CMK (cell line): ENCODE results near the gene RNU1-2.
A peak's percentile ranks its signal among the peaks of the same experiment; 100 is the strongest.
"Not testable (repeated sequence)": the region's sequence is repeated elsewhere in the genome, so short reads cannot be mapped to it uniquely, and the experiment has no call there.

ENCODE experiments used
- DNase-seq: peaks from one replicate; pipeline ENCODE4 v3.0.0-alpha.2; 2010; ENCODE audit warnings: low read depth

Gene RNU1-2

DNA sequence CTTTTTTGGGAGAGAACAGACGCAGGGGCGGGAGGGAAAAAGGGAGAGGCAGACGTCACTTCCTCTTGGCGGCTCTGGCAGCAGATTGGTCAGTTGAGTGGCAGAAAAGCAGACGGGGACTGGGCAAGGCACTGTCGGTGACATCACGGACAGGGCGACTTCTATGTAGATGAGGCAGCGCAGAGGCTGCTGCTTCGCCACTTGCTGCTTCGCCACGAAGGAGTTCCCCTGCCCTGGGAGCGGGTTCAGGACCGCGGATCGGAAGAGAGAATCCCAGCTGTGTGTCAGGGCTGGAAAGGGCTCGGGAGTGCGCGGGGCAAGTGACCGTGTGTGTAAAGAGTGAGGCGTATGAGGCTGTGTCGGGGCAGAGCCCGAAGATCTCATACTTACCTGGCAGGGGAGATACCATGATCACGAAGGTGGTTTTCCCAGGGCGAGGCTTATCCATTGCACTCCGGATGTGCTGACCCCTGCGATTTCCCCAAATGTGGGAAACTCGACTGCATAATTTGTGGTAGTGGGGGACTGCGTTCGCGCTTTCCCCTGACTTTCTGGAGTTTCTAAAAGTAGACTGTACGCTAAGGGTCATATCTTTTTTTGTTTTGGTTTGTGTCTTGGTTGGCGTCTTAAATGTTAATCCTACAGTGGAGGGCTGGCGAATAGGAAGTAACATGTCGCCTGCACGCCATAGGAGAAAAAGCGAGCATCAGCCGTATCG is at the start of gene RNU1-2:
Gene RNU1-2, plus strand, starts transcription at position 383 of the 718 bp plus-strand sequence.
- DNase-seq = peak; percentile 99

DNA sequence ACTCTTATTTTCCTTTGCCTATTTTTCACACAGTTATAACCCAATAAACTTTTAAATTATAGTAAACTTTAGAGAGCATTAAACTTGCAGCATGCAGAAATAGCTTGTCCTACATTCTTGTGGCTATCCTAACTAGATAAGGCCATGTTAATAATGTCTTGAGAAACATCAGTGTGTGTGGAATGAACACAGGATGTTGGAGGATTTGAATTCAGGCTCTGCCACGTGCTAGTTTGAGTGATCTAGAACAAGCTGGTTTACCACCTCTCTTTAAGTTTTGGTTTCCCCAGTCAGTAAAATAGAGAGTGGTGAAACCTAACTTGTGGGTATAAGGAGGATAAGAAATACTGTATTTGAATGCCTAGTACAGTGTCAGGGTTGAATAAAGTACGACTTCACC is 39.6 kb upstream of the RNU1-2 start:
- DNase-seq = not testable (repeated sequence)

DNA sequence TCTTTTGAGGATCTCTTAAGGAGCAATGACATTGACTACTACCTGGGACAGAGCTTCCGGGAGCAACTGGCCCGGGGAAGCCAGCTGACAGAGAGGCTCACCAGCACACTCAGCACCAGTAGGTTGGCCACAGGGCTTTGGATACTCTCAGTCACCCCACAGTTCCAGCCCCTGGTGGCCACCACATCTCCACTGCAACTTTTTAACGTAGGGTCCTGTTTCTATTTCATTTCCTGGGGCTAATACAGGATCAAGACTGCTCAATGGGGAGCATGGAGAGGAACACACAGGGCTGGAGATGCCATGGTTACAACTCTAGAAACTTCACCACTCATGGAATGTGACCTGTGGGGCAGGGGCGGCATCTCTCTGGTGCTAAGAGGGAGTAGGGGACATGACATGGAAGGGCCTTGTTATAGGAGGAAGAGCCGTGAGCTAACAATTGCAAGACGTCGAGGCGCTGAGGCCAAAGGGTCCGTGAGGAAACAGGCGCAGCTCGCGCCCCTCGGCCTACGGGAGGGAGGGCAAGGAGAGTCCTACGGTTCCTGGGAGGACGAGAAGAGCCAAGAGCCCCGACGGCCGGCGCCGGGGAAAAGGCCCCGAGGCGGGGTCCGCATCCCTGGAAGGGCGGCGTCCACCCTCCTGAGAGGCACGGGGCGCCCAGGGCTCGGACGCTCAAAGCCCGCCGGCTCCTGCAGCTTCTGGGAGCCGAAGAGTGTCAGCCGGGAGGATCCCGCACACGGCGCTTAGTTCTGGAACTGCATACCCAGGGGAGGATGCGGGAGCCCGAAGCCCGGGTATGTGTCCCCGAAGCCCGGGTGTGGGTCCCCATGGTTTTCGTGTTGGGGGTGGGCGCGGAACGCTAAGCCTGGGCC is 36.4 kb upstream of the RNU1-2 start:
- DNase-seq = not testable (repeated sequence)

DNA sequence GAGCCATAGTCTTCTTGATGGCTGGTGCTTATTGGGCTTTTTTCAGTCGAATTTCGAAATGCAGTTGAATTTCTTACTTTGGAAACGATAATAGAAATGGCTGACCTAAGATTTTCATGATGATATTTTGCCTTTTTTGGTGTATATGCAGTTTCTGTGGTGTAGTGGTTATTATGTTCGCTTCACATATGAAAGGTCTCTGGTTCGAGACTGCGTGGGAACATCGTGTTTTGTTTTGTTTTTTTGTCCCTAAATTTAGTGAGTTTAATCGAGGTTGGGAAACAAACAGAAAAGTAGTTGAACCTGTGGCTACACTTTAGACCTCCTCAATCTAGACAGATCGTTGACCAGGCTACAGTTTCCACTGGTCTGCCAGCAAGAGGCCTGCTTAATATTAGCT is 35.7 kb upstream of the RNU1-2 start:
- not testable (repeated sequence) for DNase-seq

DNA sequence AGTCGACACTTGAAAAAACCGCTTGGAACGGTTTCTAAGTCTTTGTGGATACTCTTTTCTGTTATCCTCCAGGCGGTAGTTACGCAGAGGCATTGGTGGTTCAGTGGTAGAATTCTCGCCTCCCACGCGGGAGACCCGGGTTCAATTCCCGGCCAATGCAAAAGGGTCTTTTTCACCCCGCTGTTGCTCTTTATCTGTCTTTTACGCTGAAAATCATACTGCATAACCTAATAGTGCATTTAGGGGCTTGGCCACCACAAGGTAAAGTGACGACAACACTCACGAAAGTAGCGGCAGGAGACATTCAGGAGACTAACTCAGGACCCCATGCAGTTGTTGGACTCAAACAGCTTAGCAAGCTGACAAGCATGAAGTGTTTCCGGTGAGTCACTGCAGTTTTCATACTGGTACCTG is 33.9 kb upstream of the RNU1-2 start:
- not testable (repeated sequence) for DNase-seq

DNA sequence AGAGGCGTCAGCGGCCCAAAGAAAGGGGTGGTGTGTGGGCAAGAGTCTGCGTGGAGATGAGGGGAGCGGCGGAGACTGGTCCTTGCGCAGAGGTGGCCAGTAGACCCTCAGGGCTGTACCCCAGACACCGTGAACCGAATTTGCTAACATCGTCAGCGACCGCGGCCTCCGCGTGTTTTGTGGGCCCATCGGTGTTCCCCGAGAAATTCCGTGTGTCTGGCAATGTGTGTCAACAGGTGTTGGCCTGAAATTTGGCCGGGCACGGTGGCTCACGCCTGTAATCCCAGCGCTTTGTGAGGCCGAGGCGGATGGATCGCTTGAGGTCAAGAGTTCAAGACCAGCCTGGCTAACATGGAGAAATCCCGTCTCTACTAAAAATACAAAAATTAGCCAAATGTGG is 33.4 kb upstream of the RNU1-2 start:
- DNase-seq = not testable (repeated sequence)

DNA sequence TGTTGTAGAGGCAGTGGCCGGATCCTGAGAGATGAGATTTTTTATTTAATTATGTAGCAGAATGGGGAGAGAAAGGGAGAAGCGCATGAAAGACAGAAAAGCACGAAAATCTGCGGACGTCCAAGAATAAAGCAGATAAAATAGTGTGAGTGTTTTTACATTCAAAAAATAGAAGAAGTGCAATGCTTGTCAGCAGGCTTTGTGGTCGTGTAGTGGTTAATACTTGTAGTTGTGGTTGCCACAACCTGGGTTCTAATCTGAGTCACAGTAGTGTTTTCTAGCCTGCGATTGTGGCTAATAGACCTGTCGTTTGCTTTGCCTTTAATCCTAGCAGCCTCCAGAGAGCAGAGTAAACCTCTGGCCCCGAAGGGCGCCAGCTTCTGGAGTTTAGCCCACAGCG is 32.8 kb upstream of the RNU1-2 start:
- not testable (repeated sequence) for DNase-seq

DNA sequence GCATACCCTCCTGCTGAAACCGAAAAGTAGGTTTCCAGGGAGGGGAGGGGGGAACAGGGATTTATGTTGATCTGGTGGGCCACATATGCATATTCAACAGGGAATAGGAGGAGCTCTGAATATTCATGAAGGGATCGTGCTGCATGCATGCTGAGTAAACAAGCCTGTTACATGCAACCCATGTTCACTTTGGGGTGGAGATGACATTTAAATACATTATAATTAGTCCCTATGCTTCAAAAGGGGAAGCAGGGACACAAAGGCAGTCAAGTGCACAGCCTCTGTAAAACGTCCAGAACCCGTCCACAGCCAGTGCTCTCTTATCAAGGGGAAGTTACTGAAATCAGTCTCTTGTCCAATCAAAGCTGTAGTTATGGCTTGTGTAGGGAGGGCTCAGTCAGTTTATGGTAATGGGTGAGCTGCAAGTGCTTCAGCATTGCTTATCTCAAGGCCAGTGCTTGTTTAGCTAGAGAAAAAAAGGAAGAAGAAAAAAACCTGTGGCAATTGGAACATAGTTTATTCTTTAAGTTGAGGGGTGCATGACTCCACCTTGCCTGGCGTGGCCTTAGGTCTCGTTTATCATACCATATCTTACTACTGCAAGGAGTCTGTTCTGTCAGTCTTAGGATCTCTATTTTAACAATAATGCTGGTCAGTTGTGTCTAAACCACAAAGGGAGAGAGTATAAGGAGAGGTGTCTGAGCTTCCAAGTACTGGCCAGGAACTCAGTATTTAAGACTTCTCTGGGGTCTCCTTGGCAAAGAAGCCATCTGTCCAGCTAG is 28.7 kb upstream of the RNU1-2 start:
- DNase-seq = not testable (repeated sequence)

DNA sequence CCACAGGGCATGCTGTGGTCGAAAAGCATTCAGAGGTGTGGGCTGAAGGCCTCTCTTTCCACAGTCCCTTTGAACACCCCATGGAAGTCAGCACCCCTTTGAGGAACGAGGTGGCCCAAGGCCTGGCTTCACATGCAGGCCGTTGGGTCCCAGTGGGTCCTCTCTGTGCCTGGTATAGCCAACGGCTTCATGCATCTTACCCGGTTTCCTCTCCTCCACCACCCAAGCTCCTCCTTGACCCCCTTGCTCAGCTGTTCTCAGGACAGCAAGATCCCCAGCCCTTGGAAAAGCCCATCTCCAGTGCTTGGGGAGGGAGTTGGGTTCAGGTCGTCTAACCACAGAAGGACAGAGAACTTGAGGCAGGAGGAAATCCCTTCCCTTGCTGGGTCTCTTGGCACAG is 27.0 kb upstream of the RNU1-2 start:
- DNase-seq = not testable (repeated sequence)

DNA sequence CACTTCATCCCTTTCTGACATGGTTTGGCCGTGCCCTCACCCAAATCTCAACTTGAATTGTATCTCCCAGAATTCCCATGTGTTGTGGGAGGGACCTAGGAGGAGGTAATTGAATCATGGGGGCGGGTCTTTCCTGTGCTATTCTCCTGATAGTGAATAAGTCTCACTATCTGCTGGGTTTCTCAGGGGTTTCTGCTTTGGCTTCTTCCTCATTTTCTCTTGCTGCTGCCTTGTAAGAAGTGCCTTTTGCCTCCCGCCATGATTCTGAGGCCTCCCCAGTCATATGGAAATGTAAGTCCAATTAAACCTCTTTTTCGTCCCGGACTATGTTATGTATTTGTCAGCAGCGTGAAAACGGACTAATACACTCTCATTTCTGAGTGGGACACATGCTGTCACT is 25.8 kb upstream of the RNU1-2 start:
- DNase-seq = not testable (repeated sequence)

DNA sequence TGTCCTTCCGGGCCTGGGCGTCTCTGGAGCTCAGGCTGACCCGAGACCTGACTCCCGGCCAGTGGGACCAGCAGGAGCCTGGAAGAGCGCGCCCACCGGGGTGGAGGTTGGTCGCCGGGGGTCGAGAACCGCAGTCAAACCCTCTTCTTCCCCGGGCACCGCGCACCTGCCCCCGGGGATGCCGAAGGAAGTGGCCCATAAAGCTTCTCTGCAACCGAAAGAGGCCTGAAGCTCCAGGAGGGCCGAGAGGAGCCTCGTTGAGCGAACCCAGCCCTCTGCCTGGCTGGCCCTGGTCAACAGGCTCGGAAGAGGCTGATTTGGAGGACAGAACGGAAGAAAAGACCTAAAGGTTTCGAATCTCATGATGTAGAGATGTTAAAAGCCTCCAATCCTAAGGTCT is 24.6 kb upstream of the RNU1-2 start:
- not testable (repeated sequence) for DNase-seq

DNA sequence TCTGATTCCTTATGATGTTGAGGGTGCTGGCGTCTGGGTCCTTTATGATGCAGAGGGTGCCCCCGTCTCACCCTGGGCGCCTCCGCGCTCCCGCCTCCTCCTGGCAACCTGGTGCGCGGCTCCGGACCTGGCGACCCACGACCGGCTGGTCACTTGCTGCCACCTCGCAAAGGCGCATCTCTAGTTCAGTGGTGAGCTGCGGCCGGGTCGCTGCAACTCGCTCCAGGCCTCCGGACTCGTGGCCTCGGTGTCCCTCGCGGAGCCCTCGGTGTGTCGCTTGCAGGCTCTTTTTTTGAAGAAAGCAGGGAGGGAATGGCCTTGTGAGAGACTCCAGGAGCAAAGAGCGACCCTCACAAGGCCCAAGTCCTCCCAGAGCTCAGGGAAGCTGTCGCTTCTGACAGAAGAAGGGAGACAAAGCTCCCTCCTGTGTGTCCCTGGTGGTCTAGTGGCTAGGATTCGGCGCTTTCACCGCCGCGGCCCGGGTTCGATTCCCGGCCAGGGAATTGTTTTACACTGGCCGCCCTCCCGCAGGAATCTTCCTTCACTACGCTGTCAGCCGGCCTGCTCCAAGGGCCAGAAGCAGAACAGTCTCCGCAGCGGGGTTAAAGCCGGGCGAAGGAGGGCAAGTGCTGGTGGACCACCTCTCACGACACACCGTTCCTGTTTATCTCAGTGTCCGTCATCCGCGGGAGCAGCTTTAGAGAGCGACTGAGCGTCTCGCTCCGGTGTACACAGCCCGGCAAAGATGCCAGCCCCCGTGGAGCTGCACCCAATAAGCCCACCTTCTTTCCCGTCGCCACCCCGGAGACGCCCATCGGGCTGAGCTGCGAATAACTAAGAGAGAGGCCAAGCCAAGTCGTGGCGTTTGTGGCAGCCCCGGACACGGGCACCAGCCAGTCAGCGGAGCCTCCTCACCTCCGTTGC is 23.4 kb upstream of the RNU1-2 start:
- DNase-seq = not testable (repeated sequence)

DNA sequence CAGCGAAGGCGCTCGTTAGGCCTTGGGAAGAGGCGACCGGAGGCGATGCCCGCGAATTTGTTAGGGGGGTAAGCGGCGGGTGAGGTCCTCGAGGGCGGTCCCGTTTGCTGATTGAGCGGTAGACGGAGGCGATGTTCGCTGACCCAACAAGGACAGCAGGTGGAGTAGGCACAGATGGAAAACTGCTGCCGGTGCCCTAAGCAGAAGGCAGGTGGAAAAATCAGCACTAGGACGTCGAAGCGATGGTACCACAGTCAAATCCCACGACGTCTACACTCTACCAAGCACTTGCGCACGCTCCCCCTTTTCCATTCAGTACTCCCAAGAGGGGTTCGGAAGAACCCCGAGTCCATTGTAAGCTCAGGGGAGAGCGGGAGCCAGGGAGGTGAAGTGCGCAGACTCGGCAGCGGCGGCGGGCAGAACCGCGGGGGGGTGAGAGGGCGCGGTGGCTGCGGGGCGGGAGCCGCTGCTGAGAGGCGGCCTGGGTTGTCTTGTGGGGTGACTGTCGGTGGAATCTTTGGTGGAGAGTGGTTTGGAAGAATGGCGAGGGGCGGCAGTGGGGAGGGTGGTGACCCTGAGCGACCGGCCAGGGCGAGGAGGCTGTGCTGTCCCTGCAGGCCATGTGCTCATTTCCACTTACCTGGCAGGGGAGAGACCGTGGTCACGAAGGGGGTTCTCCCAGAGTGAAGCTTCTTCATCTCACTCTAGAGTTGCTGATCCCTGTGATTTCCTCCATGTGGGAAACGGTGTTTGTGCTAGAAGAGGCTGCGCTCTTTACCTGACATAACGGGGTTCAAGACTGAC is 22.5 kb upstream of the RNU1-2 start:
- DNase-seq = not testable (repeated sequence)

DNA sequence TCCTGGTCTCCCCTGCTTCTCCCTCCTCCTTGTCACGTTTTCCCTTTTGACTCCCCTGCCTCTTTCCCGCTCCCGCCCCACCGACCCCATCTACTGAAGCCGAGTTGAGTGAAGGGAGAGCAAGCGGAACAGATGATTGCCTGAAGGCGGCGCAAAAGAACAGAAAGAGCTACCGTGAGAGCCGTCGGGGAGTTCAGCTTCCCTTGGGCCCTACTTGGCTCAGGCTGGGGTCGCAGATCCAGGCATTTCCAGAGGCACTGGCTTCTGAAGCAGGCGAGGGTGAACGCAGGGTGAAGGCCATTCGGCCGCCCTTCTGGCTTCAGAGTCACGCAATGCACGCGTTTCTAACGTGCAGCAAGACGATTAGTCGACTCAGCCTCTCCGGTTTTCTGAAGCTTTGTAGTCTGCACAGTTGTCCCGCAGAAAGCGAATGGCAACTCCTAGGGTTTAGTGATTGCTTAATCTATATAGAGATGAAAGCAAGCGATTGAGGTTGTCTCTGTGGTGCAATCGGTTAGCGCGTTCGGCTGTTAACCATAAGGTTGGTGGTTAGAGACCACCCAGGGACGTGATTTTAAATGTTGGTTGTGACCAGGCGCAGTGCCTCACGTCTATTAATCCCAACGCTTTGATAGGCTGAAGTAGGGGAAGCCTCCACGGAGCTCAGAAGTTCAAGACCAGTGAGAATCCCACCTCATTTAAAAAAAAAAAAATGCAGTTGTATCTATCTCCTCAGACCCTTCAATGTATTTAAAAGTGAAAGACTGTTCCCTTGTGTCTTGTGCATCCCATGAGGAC is 20.6 kb upstream of the RNU1-2 start:
- not testable (repeated sequence) for DNase-seq

DNA sequence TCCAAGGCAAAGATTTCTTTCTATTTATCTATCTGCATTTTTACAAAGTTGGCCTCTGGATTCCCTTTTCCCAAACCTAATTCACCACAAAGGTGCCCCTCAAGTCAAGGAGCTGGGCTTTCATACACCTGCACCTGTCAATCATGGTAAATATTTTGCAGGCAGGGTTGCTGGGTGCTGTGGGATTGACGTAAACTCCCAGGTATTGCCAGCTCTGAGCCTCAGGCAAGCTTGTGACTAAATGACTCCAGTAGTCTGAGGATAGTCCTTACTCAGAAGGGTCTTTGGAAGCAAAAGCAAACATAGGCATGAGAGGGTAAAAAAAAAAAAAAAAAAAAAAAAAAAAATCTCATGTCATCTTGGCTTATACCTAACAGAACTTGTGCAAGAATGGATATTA is 14.0 kb upstream of the RNU1-2 start:
- DNase-seq = not testable (repeated sequence)

DNA sequence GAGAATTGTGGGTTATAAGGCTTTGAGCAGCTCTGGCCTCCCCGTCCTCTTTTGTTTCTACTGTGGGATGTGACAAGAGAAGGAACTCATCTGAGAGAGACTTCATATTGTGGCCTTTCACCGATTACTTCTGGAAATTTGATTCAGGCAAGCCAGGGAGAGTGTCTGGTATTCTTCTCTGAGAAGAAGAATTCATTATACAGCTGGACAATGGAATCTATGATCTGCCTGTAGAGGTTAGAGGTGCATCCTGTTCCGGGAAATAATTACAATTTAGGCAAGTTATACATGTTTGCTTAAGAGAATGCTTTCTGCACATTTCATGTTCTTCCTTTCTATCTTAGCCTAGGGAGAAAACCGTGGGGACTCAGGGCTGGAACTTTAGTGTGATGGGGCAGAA is 12.8 kb upstream of the RNU1-2 start:
- DNase-seq = no peak

DNA sequence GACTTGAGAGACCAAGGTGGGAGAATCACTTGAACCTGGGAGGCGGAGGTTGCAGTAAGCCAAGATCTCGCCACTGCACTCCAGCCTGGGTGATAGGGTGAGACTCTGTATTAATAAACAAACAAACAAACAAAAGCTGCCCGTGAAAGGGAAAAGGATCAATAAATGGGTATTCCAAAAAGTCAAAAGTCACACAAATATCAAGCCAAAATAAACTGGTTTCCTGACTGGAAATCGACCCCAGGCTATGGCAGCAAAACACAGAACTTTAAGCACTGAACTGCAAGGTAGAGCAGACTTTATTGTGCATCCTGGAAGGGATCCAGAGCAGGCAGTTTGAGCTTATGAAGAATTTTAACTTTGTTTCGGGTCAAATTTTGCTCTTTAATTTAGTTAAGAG is 11.3 kb upstream of the RNU1-2 start:
- not testable (repeated sequence) for DNase-seq

DNA sequence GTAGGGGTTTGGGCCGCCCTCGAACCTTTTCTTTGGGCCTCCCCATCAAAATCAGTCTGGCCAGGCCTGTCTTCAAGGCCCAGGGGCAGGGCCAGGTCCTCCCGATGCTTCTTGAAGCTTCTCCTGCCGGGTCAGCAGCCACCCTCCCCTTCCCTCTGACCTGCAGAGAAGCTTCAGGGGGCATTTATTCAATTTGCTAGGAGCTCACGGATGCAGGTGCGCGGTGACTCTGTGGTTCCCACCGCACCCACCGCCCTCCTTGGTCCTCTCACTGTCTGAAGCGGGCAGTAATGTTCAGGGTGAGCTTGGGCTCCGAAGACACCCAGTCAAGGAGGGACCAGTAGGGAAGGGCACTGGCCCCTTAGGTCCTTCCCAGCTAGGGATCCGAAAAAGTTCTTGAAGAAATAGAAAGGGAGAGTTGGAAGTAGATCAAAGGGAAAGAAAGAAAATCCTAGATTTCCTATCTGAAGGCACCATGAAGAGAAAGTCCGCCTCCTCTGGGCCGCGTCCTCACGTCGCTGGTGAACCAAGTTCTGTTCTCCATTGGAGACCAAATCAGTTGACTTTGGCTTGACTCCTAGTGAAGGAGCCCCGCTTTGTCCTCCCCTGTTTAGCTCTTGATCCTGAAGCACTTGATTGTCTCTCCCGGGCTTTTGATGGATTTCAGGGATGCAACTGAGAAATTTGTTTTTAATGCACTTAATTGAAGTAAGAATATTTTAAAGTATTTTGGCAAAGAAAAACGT is 8.7 kb upstream of the RNU1-2 start:
- DNase-seq = no peak
